ENCODE data around the gene ASCC3.
"Not testable (repeated sequence)": the region's sequence is repeated elsewhere in the genome, so short reads cannot be mapped to it uniquely, and the experiment has no call there.

The ASCC3 gene

DNA sequence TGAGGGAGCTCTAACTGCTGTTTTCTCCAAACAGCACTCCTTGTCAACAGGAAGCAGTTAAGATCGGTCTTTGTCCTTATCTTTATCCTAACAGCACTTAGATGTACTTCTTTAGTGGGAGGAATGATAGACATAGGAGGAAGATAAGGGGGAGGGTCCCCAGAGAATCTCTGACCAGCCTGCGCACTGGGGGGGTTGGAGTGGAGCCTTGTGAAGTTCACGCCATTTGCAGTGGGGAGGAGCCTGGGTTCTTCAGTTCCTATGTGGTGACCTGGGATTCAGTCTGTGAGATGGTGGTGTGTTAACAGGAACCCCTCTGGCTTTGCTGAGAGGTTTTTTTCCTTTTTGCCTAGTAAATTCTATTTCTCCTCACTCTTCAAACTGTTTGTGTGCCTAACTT, 18.1 kb upstream of the ASCC3 start:
- DNase-seq (ENCODE audit: extremely low read depth, low read depth), result no peak
- TF ChIP-seq, protein P1, sequence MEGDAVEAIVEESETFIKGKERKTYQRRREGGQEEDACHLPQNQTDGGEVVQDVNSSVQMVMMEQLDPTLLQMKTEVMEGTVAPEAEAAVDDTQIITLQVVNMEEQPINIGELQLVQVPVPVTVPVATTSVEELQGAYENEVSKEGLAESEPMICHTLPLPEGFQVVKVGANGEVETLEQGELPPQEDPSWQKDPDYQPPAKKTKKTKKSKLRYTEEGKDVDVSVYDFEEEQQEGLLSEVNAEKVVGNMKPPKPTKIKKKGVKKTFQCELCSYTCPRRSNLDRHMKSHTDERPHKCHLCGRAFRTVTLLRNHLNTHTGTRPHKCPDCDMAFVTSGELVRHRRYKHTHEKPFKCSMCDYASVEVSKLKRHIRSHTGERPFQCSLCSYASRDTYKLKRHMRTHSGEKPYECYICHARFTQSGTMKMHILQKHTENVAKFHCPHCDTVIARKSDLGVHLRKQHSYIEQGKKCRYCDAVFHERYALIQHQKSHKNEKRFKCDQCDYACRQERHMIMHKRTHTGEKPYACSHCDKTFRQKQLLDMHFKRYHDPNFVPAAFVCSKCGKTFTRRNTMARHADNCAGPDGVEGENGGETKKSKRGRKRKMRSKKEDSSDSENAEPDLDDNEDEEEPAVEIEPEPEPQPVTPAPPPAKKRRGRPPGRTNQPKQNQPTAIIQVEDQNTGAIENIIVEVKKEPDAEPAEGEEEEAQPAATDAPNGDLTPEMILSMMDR (IDR thresholded peaks at IDR 0.05; ENCODE audit: low read depth, low read length), result no peak

DNA sequence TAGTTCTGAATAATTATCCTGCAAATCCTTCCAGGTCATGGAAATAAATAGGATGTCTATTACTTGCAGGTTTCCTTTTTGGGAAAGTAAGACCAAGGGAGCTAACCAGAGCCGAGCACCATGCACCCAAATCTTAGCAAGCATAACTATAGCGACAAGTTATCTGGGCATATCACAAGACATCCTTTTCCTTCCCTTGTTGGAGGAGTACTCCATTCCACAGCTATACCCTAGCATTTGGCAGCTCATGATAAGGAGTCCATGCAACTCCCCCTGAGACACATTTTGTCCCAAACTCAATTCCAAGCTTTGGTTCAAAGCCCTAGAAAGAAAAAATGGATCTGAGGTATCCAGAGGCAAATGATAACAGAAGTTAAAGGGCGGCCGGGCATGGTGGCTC, 16.5 kb upstream of the ASCC3 start:
- no peak for DNase-seq (ENCODE audit: extremely low read depth, low read depth)
- TF ChIP-seq, protein P1 (IDR thresholded peaks at IDR 0.05; ENCODE audit: low read depth, low read length), result no peak

DNA sequence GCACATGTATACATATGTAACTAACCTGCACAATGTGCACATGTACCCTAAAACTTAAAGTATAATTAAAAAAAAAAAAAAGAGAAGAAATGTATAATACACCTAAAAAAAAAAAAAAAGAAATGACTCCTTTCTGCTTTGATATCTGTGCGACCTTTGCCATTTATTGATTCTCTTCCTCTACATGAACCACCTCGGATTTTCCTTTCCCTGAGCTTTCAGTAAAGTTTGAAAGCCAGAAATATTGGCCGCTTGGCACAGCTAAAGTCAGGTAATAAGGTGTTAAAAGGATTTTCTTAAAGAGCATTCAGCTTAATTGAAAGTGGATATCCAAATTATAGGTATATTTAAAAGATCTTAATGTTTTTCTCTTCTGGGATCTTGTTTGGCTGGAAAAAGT, 12.6 kb upstream of the ASCC3 start:
- TF ChIP-seq, protein P1 (IDR thresholded peaks at IDR 0.05; ENCODE audit: low read depth, low read length), result no peak
- no peak for DNase-seq (ENCODE audit: extremely low read depth, low read depth)

DNA sequence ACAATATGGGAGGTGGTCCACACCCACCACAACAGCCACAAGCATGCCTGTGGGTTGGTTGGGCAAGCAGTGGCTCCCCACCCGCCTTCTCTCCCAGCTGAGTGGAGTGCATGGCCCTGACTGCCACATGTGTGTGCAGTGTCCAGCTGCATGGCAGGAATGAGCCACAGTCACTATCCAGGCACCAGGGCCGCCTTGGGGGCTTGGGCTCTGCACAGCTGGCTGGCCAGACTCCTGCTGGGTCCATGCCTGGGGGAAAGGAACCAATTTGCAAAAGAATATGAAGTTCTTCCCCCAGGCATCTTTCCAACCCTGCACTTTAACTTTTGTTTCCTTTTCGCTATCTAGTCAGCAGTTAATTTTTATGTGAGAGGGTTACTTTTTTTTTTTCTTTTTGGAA, 11.6 kb upstream of the ASCC3 start:
- TF ChIP-seq, protein P1 (IDR thresholded peaks at IDR 0.05; ENCODE audit: low read depth, low read length), result no peak
- DNase-seq (ENCODE audit: extremely low read depth, low read depth), result no peak

DNA sequence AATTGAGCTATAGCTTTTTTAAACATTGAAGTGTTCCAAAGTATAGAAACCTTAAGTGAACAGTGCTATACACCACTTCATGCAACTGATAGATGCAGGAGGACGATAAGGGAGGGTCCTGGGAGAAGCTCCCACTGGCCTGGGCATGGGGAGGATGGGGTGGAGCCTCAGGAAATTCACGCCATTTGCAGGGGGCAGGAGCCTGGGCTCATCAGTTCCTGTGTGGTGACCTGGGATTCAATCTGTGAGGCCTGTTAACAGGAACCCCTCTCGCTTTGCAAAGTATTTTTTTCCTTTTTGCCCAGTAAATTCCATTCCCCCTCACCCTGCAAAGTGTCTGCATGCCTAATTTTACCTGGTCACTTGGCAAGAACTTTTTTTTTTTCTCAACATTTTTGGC, 11.0 kb upstream of the ASCC3 start:
- TF ChIP-seq, protein P1 (IDR thresholded peaks at IDR 0.05; ENCODE audit: low read depth, low read length), result no peak
- DNase-seq (ENCODE audit: extremely low read depth, low read depth), result no peak

DNA sequence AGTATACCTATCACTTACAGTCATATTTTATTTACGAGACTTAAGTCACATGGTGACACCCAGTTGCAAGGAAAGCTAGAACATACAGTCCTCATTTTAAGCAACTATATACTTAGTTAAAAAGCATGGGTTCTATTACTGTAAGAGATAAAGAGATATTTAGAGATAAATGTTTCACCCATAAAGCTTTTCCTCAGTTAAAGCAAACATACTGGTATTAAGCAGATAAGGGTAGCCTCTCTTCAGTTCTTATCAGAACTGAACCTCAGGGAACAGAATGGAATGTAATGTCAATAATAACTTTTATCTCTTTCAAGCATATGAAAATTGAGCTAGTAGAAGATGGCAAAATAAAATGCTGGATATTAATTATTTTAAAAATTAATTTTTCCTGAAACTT, 9.9 kb upstream of the ASCC3 start:
- TF ChIP-seq, protein P1 (IDR thresholded peaks at IDR 0.05; ENCODE audit: low read depth, low read length), result no peak
- no peak for DNase-seq (ENCODE audit: extremely low read depth, low read depth)

DNA sequence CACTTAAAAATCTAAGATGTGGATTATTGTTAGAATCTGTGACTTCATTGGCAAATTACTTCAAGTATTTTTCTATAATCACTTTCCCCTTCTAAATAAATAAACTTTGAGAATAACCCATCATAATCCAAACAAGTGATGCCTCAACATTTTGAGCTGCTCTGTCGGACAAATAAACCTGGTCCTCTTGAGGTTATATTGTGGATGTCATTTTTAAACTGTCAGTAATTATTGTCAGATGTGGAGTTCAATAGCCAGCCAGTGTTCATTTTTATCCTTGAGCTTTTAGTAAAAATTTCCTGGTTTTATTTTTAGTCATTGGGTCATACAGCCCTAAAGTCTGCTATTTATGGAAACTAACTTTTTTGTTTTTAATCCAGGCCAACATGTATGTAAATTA, 9.5 kb upstream of the ASCC3 start:
- DNase-seq (ENCODE audit: extremely low read depth, low read depth), result not testable (repeated sequence)

DNA sequence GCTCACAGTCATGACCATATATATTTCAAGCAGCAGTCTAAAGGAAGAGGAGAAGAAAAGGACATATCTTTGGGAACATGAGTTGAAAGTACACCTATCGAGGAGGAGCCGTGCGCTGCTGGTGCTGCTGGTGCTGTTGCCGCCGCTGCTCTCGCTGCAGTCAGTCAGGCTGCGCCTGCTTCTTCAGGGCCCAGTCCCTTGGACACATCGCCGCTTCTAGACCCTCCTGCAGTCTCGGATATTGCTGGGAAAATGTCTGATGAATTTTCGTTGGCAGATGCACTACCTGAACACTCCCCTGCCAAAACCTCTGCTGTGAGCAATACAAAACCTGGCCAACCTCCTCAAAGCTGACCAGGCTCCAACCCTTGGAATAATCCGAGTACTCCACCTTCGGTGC, 8.2 kb upstream of the ASCC3 start:
- no peak for DNase-seq (ENCODE audit: extremely low read depth, low read depth)
- TF ChIP-seq, protein P1 (IDR thresholded peaks at IDR 0.05; ENCODE audit: low read depth, low read length), result no peak

Data from AG09319 (cell line).